ENCODE data around the gene ANKRD35.

- no peak for TF ChIP-seq CTCF (optimal IDR thresholded peaks at IDR 0.05 in 1 of 3, IDR thresholded peaks at IDR 0.05 in 1 of 3, conservative IDR thresholded peaks at IDR 0.05 in 1 of 3; ENCODE audit: extremely low read depth in 1 of 3, insufficient read depth in 2 of 3, low read length in 3 of 3)
- no peak for TF ChIP-seq EZH2 (IDR thresholded peaks at IDR 0.05; ENCODE audit: low read length)
Observed at GRCh38 chr1:145926686-145927062, 41.0 kb upstream of the ANKRD35 start.

Data from keratinocyte (primary cell).